ENCODE data around the gene ANO6.

- TF ChIP-seq POLR2A (IDR thresholded peaks at IDR 0.05): no peak
- TF ChIP-seq CTCF (IDR thresholded peaks at IDR 0.05): no peak
These were observed 24.7 kb upstream of the ANO6 start for GRCh38 chr12:45191239-45191638.
